Measurements from ENCODE around the gene ITPKB. TPM values are rescaled to one million over a fixed set of nuclear protein-coding genes. Genes with fewer than 3 reads are reported as not detected.

Gene ITPKB
- total RNA-seq, 2 donors from 2014 or later = 13.0 to 21.1 TPM

DNA sequence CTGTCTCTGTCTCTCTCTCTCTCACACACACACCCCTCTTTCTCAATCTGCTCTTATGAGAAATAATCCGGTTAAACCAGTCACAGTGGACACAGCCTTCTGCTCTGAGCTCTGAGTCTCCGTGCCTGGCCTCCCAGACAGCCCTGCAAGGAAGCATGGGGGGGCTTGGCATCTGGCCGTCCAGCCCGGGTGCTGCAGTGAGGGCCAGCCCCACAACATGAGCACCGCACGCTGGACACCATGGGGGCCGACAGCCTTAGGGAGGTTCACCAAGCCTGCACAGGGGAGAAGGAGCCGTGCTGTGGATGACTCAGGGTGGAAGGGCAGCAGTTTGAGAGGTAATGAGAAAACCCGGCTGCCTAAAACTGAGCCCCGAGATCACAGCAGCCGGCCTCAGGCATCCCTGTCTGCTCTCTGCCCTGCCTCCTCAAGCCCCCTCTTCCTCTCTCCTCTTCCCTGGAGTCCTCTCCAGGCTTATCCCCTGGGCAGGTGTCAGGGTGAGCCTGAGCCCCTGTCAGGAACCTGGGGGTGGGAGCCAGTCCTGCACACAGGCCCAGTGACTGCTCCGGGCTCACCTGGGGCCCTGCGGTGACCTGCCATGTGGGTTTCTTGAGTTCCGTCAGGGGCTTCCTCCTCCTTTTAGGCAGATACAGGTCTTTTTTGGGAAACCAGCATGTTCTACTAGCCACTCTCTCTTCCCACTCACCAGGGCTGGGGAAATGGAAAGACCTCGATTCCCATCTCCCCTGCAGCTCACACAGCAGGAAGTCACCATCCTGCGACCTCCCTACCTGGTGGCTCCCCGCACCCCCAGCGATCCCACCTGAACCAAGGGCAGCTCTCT lies 92.8 kb downstream of the ITPKB start:
- TF ChIP-seq, protein P1, sequence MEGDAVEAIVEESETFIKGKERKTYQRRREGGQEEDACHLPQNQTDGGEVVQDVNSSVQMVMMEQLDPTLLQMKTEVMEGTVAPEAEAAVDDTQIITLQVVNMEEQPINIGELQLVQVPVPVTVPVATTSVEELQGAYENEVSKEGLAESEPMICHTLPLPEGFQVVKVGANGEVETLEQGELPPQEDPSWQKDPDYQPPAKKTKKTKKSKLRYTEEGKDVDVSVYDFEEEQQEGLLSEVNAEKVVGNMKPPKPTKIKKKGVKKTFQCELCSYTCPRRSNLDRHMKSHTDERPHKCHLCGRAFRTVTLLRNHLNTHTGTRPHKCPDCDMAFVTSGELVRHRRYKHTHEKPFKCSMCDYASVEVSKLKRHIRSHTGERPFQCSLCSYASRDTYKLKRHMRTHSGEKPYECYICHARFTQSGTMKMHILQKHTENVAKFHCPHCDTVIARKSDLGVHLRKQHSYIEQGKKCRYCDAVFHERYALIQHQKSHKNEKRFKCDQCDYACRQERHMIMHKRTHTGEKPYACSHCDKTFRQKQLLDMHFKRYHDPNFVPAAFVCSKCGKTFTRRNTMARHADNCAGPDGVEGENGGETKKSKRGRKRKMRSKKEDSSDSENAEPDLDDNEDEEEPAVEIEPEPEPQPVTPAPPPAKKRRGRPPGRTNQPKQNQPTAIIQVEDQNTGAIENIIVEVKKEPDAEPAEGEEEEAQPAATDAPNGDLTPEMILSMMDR (IDR thresholded peaks at IDR 0.05) = no peak
- no peak for TF ChIP-seq POLR2A (IDR thresholded peaks at IDR 0.05)
- no peak overlapping the region for H3K4me3 ChIP-seq
- intact Hi-C loops (cut with DNase I) = no loop called here
- 87 to 93% methylated on average over 16 to 18 of the region's 18 CpGs for WGBS, 2 donors
- H3K27me3 ChIP-seq = no peaks in the 10 kb centered on the region
- H3K9me3 ChIP-seq = no peaks in the 10 kb centered on the region
- H3K36me3 ChIP-seq (replicated peaks in 1 of 2; ENCODE audit: insufficient read depth in 1 of 2, low read depth in 2 of 2) = peaks cover 0 to 4% of the 10 kb centered on the region in 2 donors
- DNase-seq (no peak), ATAC-seq (no peak)
- no peak overlapping the region for H3K27ac ChIP-seq
- no peaks in the 10 kb centered on the region for H3K4me1 ChIP-seq

DNA sequence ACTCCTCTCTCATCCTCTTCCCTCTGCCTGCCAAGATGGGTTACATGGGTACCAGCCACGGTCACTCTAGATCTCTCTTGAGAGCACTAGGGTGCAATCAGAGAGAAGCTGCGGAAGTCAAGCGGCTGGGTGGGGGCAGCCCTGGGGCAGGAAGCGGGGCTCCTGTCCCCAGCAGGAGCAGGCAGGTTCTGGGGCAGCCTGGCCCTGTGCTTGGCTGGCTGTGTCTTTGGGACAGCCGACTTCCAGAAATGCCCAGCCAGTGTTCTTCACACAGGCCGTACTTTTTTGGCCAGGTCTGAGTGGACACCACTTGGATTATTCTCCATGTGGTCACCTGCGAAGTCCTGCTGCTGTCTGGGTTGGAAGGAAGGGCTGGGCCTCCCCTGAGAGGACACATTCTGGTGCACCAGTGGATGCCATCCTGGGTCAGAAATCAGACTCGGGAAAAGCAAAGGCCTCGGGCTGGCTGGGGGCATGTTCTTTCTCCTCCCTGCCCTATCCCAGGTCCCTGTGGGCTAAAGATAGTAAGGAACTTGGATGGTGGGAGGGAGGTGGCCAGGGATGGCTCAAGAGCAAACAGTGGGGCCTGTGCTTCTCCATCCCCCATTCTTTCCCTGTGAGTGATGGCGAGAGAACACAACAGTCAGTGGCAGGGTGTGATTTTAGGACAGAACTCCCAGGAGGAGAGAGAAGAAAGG lies 93.7 kb downstream of the ITPKB start:
- no peak for TF ChIP-seq POLR2A (IDR thresholded peaks at IDR 0.05)
- TF ChIP-seq, protein P1 (IDR thresholded peaks at IDR 0.05) = no peak
- peak in 1 of 4 donors; percentile 0 for DNase-seq
- Histone ChIP-seq H3K27me3 (no peaks in the 10 kb centered on the region), H3K36me3 (replicated peaks in 1 of 2; ENCODE audit: insufficient read depth in 1 of 2, low read depth in 2 of 2) (peaks cover 0 to 4% of the 10 kb centered on the region in 2 donors), H3K9me3 (no peaks in the 10 kb centered on the region), H3K4me3 (no peak overlapping the region), H3K4me1 (no peaks in the 10 kb centered on the region), H3K27ac (no peak overlapping the region)
- no peak for ATAC-seq
- 78 to 88% methylated on average over 10 of the region's 10 CpGs for WGBS, 2 donors
- intact Hi-C loops (cut with DNase I) = no loop called here

DNA sequence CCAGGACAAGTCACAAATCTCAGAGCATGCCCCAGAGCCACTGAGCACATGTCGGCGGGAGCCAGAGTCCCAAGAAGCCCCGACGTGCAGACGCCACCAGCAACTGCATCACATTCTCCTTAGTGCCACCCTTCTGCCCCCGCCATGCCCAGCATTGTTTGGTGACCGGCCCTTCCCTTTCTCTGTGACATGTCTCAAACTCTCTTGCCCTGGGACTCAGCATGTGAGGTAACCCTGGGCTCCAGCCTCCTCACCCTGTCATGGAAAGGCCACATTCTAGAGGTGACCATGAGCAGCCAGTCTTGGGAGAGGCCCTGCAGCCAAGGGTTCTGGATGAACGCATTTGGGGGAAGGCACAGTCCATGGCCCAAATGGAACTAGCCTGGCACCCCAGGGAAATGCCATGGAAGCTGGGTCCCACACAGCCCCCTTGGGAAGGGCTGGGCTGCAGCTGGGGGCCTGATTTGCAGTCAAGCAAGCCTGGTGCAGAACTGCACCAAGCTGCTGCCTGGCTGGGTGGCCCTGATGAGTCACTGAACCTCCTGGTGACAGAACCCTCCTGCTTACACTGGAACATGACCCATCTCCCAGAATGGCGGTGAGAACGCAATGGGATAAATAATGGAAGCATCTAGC lies 94.4 kb downstream of the ITPKB start:
- Histone ChIP-seq H3K36me3 (replicated peaks in 1 of 2; ENCODE audit: insufficient read depth in 1 of 2, low read depth in 2 of 2) (peaks cover 0 to 4% of the 10 kb centered on the region in 2 donors), H3K27ac (no peak overlapping the region), H3K27me3 (no peaks in the 10 kb centered on the region), H3K4me3 (no peak overlapping the region), H3K9me3 (no peaks in the 10 kb centered on the region), H3K4me1 (no peaks in the 10 kb centered on the region)
- ATAC-seq (no peak), DNase-seq (peak in 2 of 4 donors; percentile 3 to 6)
- TF ChIP-seq, protein P1 (IDR thresholded peaks at IDR 0.05) = no peak
- TF ChIP-seq POLR2A (IDR thresholded peaks at IDR 0.05) = no peak
- intact Hi-C loops (cut with DNase I) = no loop called here
- 85 to 93% methylated on average over 7 to 10 of the region's 10 CpGs for whole genome bisulfite sequencing, 2 donors

DNA sequence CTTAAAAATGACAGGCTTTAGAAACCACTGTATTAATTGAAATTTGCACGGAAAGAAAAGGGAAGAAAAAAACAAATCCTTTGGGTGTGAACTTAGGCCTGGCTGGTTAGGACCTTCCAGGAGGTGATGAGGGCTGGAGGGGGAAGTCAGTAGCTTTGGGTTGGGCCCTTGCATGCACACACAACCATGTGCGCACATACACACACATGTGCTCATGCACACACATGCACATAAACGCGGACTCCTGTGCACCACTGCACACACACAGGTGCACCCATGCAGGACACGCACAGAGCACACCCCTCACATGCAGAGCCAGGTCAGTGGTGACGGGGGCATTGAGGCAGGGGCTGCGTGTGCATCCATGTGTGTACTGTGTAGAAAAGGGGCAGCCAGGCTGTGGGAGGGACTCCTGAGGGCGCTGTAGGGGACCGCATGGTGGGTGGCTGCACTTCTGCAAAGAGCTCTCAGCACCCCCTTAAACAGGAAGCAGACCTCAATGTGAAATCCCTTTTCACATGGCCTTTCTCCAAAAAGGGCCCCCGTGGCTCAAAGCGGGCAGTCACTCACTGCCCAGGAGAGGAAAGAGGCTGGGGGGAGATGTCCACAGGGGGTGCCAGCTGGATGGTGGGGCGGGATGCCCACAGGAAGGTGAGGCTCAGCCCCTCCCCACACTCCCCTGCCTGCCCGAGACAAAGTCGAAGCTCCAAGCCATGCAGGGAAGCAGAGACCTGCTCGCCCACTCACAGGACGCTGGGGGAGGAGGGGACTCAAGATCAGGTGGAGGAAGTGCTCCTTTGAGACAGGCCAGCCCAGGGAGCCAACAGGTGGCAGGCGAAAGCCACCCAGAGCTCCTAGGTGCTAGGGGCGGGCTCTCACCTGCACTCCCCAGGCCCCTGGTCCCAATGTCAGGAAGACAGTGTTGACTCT lies 95.2 kb downstream of the ITPKB start:
- ATAC-seq (no peak), DNase-seq (peak in 1 of 4 donors; percentile 9)
- Histone ChIP-seq H3K27ac (no peak overlapping the region), H3K4me3 (no peak overlapping the region), H3K9me3 (no peaks in the 10 kb centered on the region), H3K27me3 (no peaks in the 10 kb centered on the region), H3K4me1 (no peaks in the 10 kb centered on the region), H3K36me3 (replicated peaks in 1 of 2; ENCODE audit: insufficient read depth in 1 of 2, low read depth in 2 of 2) (peaks cover 0 to 4% of the 10 kb centered on the region in 2 donors)
- 73 to 79% methylated on average over 11 to 17 of the region's 18 CpGs for WGBS, 2 donors
- intact Hi-C loops (cut with DNase I) = no loop called here
- no peak for TF ChIP-seq POLR2A (IDR thresholded peaks at IDR 0.05)
- TF ChIP-seq, protein P1 (IDR thresholded peaks at IDR 0.05) = no peak
